ENCODE results near the gene ANKRD24. TPM values are rescaled to one million over a fixed set of nuclear protein-coding genes. Genes with fewer than 3 reads are reported as not detected.

Gene ANKRD24
- total and polyA plus RNA-seq, 2 of the 13 experiments (the other 11 are each of a cell fraction or from before 2014, with no cell fraction given), result 0.13 to 0.24 TPM

DNA sequence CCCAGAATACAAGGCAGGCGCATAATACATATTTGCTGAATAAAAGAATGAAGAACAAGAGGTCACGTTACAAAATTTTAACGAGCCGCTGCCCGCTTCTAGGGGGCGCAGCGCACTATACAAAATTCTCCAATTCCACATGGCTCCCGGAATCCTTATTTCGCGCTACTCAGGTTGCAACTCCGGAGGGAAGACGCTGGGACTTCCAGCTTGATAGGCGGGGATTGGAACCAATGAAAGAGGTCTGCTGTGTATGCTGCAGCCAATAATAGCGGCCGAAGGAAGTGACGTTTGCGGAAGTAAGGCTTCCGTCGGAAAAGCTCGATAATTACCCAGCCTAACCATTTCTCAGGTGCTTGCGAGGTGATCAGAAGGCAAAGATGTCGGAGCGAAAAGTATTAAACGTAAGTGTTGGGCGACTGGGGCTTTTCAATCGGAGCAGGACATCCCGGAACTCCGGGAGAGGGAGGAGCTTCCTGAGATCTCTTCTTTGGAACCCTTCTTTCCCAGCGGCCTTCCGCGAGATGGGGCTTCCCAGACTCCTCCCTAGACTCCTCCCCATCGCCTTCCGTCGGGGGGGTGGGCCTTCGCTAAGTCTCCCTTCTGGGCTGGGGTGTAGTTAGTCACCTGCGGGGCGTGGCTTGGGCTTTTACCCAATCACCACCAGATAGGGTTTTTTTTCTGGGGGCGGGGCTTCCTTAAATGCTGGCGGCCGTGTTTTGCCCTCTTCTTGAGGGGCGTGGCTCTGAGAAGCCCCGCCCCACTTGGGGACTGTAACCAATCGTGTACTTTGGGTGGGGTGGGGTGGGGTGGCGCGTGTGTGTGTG lies 64.5 kb downstream of the ANKRD24 start, which contains the start of gene YJU2 (continued):
- TF ChIP-seq, protein P1, sequence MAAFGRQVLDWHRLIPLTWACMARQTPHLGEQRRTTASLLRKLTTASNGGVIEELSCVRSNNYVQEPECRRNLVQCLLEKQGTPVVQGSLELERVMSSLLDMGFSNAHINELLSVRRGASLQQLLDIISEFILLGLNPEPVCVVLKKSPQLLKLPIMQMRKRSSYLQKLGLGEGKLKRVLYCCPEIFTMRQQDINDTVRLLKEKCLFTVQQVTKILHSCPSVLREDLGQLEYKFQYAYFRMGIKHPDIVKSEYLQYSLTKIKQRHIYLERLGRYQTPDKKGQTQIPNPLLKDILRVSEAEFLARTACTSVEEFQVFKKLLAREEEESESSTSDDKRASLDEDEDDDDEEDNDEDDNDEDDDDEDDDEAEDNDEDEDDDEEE (CRISPR knock-in tag; IDR thresholded peaks at IDR 0.05), result peak; percentile 61; the same call in 1 of the 2 replicates
- TF ChIP-seq ZNF263 (CRISPR knock-in tag; IDR thresholded peaks at IDR 0.05), result peak; percentile 98
- no peak for TF ChIP-seq NFE2L1 (CRISPR knock-in tag; IDR thresholded peaks at IDR 0.05; ENCODE audit: borderline replicate concordance)
- peak; percentile 83 for TF ChIP-seq HOXA3 (CRISPR knock-in tag; IDR thresholded peaks at IDR 0.05)
- TF ChIP-seq GATAD2A (CRISPR knock-in tag; IDR thresholded peaks at IDR 0.05), result peak; percentile 61
- TF ChIP-seq, protein P2, sequence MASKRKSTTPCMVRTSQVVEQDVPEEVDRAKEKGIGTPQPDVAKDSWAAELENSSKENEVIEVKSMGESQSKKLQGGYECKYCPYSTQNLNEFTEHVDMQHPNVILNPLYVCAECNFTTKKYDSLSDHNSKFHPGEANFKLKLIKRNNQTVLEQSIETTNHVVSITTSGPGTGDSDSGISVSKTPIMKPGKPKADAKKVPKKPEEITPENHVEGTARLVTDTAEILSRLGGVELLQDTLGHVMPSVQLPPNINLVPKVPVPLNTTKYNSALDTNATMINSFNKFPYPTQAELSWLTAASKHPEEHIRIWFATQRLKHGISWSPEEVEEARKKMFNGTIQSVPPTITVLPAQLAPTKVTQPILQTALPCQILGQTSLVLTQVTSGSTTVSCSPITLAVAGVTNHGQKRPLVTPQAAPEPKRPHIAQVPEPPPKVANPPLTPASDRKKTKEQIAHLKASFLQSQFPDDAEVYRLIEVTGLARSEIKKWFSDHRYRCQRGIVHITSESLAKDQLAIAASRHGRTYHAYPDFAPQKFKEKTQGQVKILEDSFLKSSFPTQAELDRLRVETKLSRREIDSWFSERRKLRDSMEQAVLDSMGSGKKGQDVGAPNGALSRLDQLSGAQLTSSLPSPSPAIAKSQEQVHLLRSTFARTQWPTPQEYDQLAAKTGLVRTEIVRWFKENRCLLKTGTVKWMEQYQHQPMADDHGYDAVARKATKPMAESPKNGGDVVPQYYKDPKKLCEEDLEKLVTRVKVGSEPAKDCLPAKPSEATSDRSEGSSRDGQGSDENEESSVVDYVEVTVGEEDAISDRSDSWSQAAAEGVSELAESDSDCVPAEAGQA (IDR thresholded peaks at IDR 0.05; ENCODE audit: low read depth), result no peak; the same call in 1 of the 2 replicates
- TF ChIP-seq, protein P2 (CRISPR knock-in tag; IDR thresholded peaks at IDR 0.05; ENCODE audit: borderline replicate concordance), result peak; percentile 48; the same call in 1 of the 2 replicates
- TF ChIP-seq NCOA2 (CRISPR knock-in tag; IDR thresholded peaks at IDR 0.05), result peak; percentile 46; the same call in 1 of the 2 replicates
- 0 out of 2 replicates have a peak, but pooled peaks have one; percentile 16 for TF ChIP-seq RFX3 (CRISPR knock-in tag; IDR thresholded peaks at IDR 0.05)
- TF ChIP-seq ATRX (CRISPR knock-in tag; IDR thresholded peaks at IDR 0.05; ENCODE audit: borderline replicate concordance), result no peak
- TF ChIP-seq ZNF777 (CRISPR knock-in tag; IDR thresholded peaks at IDR 0.05), result peak; percentile 69; the same call in 1 of the 2 replicates
- TF ChIP-seq, protein P3, sequence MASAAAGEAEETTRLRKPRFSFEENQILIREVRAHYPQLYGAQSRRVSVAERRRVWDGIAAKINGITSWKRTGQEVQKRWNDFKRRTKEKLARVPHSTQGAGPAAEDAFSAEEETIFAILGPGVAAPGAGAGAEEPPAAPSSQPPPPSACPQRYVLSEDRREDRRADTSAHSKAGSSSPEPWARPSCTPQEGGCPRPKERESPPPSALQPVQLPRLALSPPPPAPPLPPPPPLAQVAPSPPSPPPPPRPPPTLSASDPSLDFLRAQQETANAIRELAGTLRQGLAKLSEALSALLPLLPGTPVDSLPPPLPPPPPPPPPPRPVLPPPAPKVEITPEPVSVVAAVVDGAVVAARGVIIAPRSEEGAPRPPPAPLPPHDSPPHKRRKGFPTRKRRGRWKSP (CRISPR knock-in tag; IDR thresholded peaks at IDR 0.05), result peak; percentile 21; the same call in 1 of the 2 replicates
- TF ChIP-seq, protein P4, sequence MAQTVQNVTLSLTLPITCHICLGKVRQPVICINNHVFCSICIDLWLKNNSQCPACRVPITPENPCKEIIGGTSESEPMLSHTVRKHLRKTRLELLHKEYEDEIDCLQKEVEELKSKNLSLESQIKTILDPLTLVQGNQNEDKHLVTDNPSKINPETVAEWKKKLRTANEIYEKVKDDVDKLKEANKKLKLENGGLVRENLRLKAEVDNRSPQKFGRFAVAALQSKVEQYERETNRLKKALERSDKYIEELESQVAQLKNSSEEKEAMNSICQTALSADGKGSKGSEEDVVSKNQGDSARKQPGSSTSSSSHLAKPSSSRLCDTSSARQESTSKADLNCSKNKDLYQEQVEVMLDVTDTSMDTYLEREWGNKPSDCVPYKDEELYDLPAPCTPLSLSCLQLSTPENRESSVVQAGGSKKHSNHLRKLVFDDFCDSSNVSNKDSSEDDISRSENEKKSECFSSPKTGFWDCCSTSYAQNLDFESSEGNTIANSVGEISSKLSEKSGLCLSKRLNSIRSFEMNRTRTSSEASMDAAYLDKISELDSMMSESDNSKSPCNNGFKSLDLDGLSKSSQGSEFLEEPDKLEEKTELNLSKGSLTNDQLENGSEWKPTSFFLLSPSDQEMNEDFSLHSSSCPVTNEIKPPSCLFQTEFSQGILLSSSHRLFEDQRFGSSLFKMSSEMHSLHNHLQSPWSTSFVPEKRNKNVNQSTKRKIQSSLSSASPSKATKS (CRISPR knock-in tag; IDR thresholded peaks at IDR 0.05), result 0 out of 2 replicates have a peak, but pooled peaks have one; percentile 63
- peak; percentile 59; the same call in 1 of the 2 replicates for TF ChIP-seq ZNF331 (CRISPR knock-in tag; IDR thresholded peaks at IDR 0.05)
- TF ChIP-seq NAIF1 (CRISPR knock-in tag; IDR thresholded peaks at IDR 0.05; ENCODE audit: borderline replicate concordance), result peak; percentile 67; the same call in 1 of the 2 replicates
- peak; percentile 19; the same call in 1 of the 2 replicates for TF ChIP-seq IRF2 (CRISPR knock-in tag; IDR thresholded peaks at IDR 0.05)
- TF ChIP-seq NFIC (IDR thresholded peaks at IDR 0.05; ENCODE audit: low read length), result peak; percentile 69
- TF ChIP-seq ZNF446 (CRISPR knock-in tag; IDR thresholded peaks at IDR 0.05), result peak; percentile 74; the same call in 1 of the 2 replicates
